ENCODE data around the gene ALPL.

ALPL gene

DNA sequence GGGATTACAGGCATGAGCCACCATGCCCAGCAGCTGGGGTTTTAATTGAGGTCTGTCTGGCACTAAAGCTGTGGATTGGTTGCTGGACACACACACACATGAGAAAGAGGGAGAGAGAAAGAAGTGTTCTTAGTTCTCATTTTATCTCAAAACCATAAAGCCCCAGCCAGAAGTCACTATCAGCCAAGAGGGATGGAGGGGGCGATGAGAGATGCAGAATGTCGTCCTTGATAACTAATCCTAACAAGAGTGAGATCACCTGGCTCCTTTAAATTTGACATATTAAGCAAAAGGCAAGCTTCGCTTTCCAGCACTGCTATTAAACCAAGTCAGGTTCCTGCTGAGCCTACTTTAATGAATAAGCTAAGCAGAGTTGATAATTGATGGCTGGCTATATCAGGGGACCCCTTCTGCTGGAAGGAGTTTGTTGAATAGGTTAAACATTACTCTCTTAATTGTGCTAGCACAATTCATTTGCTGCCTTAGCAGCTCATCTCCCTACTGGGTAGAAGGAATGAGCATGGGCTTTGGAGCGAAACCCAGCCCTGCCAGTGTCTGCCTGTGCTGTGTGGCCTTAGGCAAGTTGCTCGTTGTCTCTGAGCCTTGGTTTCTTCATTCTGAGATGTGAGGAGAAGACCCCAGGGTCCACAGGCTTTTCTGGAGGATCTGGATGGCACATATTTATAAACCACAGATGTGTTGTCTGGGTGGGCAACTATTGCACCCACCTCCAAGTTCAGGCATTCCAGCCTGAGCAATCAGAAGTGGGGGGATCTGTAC lies 50.8 kb downstream of the ALPL start:
- H3K4me1 ChIP-seq (ENCODE audit: low read depth, poor library complexity, severe bottlenecking), result no peaks in the 10 kb centered on the region
- no peak overlapping the region for H3K27ac ChIP-seq
- TF ChIP-seq, protein P1, sequence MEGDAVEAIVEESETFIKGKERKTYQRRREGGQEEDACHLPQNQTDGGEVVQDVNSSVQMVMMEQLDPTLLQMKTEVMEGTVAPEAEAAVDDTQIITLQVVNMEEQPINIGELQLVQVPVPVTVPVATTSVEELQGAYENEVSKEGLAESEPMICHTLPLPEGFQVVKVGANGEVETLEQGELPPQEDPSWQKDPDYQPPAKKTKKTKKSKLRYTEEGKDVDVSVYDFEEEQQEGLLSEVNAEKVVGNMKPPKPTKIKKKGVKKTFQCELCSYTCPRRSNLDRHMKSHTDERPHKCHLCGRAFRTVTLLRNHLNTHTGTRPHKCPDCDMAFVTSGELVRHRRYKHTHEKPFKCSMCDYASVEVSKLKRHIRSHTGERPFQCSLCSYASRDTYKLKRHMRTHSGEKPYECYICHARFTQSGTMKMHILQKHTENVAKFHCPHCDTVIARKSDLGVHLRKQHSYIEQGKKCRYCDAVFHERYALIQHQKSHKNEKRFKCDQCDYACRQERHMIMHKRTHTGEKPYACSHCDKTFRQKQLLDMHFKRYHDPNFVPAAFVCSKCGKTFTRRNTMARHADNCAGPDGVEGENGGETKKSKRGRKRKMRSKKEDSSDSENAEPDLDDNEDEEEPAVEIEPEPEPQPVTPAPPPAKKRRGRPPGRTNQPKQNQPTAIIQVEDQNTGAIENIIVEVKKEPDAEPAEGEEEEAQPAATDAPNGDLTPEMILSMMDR (conservative IDR thresholded peaks at IDR 0.05; ENCODE audit: low read depth, low read length), result no peak

DNA sequence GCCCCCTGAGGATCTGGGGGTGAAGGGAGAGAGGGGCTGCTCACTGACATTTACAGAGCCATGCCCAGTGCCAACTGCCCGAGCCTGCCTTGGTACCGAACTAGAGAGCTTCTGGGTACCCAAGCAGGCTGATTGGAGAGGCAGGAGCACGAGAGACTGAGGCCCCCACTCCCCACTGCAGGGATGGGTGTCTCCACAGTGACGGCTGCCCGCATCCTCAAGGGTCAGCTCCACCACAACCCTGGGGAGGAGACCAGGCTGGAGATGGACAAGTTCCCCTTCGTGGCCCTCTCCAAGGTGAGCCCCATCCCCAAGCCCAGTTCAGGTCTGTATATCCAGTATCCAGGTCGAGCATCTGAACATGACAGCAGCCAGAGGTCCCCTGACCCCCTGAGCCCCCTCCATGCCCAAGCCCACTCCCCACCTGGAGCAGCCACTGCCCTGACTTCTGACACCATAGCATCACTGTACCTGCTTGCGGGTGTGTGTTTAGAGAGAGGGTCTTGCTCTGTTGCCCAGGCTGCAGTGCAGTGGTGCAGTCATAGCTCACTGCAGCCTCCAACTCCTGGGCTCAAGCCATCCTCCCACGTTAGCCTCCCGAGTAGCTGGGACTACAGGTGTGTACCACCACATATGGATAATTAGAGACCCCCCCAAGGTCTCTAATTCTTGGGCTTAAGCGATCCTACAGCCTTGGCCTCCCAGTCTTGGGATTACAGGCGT lies 51.9 kb downstream of the ALPL start:
- TF ChIP-seq, protein P1 (conservative IDR thresholded peaks at IDR 0.05; ENCODE audit: low read depth, low read length), result no peak
- no peak overlapping the region for H3K27ac ChIP-seq
- no peak overlapping the region for H3K4me2 ChIP-seq
- H3K36me3 ChIP-seq (ENCODE audit: insufficient read depth), result no peaks in the 10 kb centered on the region
- H4K20me1 ChIP-seq (ENCODE audit: insufficient read depth), result no peaks in the 10 kb centered on the region
- no peak overlapping the region for H3K9ac ChIP-seq
- H3K4me3 ChIP-seq (IDR thresholded peaks at IDR 0.05; ENCODE audit: insufficient read depth, low read depth, low read length), result no peak overlapping the region
- peaks cover 53% of the 10 kb centered on the region for H3K27me3 ChIP-seq (ENCODE audit: insufficient read depth, low read depth)
- H2AFZ ChIP-seq (ENCODE audit: low read depth), result no peak overlapping the region
- H3K79me2 ChIP-seq (ENCODE audit: insufficient read depth, low read depth), result no peaks in the 10 kb centered on the region
- H3K4me1 ChIP-seq (ENCODE audit: low read depth, poor library complexity, severe bottlenecking), result no peaks in the 10 kb centered on the region

More for the DNA sequence above, 50.8 kb downstream of the ALPL start:
- H3K36me3 ChIP-seq (ENCODE audit: insufficient read depth), result no peaks in the 10 kb centered on the region
- peaks cover 59% of the 10 kb centered on the region for H3K27me3 ChIP-seq (ENCODE audit: insufficient read depth, low read depth)
- H2AFZ ChIP-seq (ENCODE audit: low read depth), result no peak overlapping the region
- no peaks in the 10 kb centered on the region for H3K79me2 ChIP-seq (ENCODE audit: insufficient read depth, low read depth)
- no peak overlapping the region for H3K4me2 ChIP-seq
- H4K20me1 ChIP-seq (ENCODE audit: insufficient read depth), result no peaks in the 10 kb centered on the region
- no peak overlapping the region for H3K4me3 ChIP-seq (IDR thresholded peaks at IDR 0.05; ENCODE audit: insufficient read depth, low read depth, low read length)
- H3K9ac ChIP-seq, result no peak overlapping the region

DNA sequence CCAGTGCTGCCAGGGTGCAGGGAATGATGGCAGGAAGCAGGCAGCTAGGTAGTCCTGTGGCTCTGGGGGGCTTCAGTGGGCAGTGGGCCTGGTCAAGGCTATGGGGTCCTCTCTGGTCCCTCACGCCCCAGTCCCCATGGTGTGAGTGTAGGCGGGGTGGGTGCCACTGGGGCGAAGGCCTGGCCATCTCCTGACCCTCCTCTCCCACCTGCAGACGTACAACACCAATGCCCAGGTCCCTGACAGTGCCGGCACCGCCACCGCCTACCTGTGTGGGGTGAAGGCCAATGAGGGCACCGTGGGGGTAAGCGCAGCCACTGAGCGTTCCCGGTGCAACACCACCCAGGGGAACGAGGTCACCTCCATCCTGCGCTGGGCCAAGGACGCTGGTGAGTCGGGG lies 53.7 kb downstream of the ALPL start:
- no peak overlapping the region for H2AFZ ChIP-seq (ENCODE audit: low read depth)
- H3K27ac ChIP-seq, result no peak overlapping the region
- TF ChIP-seq, protein P1 (conservative IDR thresholded peaks at IDR 0.05; ENCODE audit: low read depth, low read length), result no peak

DNA sequence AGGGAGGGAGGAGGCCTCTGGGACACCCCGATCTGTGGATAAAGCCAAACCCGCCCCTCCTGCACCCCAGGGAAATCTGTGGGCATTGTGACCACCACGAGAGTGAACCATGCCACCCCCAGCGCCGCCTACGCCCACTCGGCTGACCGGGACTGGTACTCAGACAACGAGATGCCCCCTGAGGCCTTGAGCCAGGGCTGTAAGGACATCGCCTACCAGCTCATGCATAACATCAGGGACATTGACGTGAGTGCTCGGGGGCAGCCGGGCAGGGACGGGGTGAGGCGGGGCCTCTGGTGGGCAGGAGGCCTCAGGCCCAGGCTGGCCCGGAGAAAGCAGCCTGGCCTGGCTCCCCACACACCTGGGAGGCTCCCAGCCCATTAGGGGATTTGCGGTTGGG lies 54.7 kb downstream of the ALPL start:
- TF ChIP-seq, protein P1 (conservative IDR thresholded peaks at IDR 0.05; ENCODE audit: low read depth, low read length), result no peak
- H3K36me3 ChIP-seq (ENCODE audit: insufficient read depth), result no peaks in the 10 kb centered on the region
- no peak overlapping the region for H3K4me2 ChIP-seq
- no peak overlapping the region for H2AFZ ChIP-seq (ENCODE audit: low read depth)
- H3K9ac ChIP-seq, result no peak overlapping the region
- H3K79me2 ChIP-seq (ENCODE audit: insufficient read depth, low read depth), result no peaks in the 10 kb centered on the region
- no peaks in the 10 kb centered on the region for H3K4me1 ChIP-seq (ENCODE audit: low read depth, poor library complexity, severe bottlenecking)
- H3K27me3 ChIP-seq (ENCODE audit: insufficient read depth, low read depth), result peaks cover 43% of the 10 kb centered on the region
- H4K20me1 ChIP-seq (ENCODE audit: insufficient read depth), result no peaks in the 10 kb centered on the region
- H3K4me3 ChIP-seq (IDR thresholded peaks at IDR 0.05; ENCODE audit: insufficient read depth, low read depth, low read length), result no peak overlapping the region
- no peak overlapping the region for H3K27ac ChIP-seq

More for the DNA sequence above, 53.7 kb downstream of the ALPL start:
- no peaks in the 10 kb centered on the region for H4K20me1 ChIP-seq (ENCODE audit: insufficient read depth)
- no peaks in the 10 kb centered on the region for H3K36me3 ChIP-seq (ENCODE audit: insufficient read depth)
- peaks cover 44% of the 10 kb centered on the region for H3K27me3 ChIP-seq (ENCODE audit: insufficient read depth, low read depth)
- no peak overlapping the region for H3K4me2 ChIP-seq
- H3K4me1 ChIP-seq (ENCODE audit: low read depth, poor library complexity, severe bottlenecking), result no peaks in the 10 kb centered on the region
- H3K9ac ChIP-seq, result no peak overlapping the region
- H3K79me2 ChIP-seq (ENCODE audit: insufficient read depth, low read depth), result no peaks in the 10 kb centered on the region
- H3K4me3 ChIP-seq (IDR thresholded peaks at IDR 0.05; ENCODE audit: insufficient read depth, low read depth, low read length), result no peak overlapping the region
